GM12875 (cell line): ENCODE measurements around the gene SLMAP.

Source experiments
- H3K4me3 ChIP-seq: one replicate; pipeline ENCODE4 v1.5.1; 2011; ENCODE audit warnings: low read depth, low read length, control low read depth
- CTCF ChIP-seq: IDR thresholded peaks from 2 replicates; pipeline ENCODE4 v1.5.1; 2011; ENCODE audit warnings: low read depth, mild to moderate bottlenecking, control low read depth, inconsistent platforms, low read length, moderate library complexity, borderline replicate concordance; ENCODE audit not compliant: insufficient read depth

The SLMAP gene

GRCh38 chr3:57737840-57738239 is 18.3 kb upstream of the SLMAP start:
- TF ChIP-seq CTCF, result no peak
- H3K4me3 ChIP-seq, result no peak overlapping the region

- no peak for TF ChIP-seq CTCF
Measured at GRCh38 chr3:57738391-57738790, 17.7 kb upstream of the SLMAP start.

GRCh38 chr3:57740027-57740426 is 16.1 kb upstream of the SLMAP start:
- TF ChIP-seq CTCF, result no peak
- H3K4me3 ChIP-seq, result no peak overlapping the region

More at GRCh38 chr3:57738391-57738790, 17.7 kb upstream of the SLMAP start:
- H3K4me3 ChIP-seq, result no peak overlapping the region

GRCh38 chr3:57743496-57743895 is 12.6 kb upstream of the SLMAP start:
- no peak for TF ChIP-seq CTCF
- H3K4me3 ChIP-seq, result no peak overlapping the region

- H3K4me3 ChIP-seq, result no peak overlapping the region
- TF ChIP-seq CTCF, result no peak
Measured at GRCh38 chr3:57745101-57745500, 11.0 kb upstream of the SLMAP start.

- TF ChIP-seq CTCF, result no peak
- no peak overlapping the region for H3K4me3 ChIP-seq
Measured at GRCh38 chr3:57746156-57747010, 9.7 kb upstream of the SLMAP start.

- H3K4me3 ChIP-seq, result no peak overlapping the region
- no peak for TF ChIP-seq CTCF
Measured at GRCh38 chr3:57749542-57749941, 6.6 kb upstream of the SLMAP start.
